ENCODE results near the gene C1orf198. TPM values are rescaled to one million over a fixed set of nuclear protein-coding genes. Genes with fewer than 3 reads are reported as not detected.
A peak's percentile ranks its signal among the peaks of the same experiment; 100 is the strongest.

The C1orf198 gene
- total RNA-seq, 2 experiments from 2014 or later, result 4.7 to 4.9 TPM

DNA sequence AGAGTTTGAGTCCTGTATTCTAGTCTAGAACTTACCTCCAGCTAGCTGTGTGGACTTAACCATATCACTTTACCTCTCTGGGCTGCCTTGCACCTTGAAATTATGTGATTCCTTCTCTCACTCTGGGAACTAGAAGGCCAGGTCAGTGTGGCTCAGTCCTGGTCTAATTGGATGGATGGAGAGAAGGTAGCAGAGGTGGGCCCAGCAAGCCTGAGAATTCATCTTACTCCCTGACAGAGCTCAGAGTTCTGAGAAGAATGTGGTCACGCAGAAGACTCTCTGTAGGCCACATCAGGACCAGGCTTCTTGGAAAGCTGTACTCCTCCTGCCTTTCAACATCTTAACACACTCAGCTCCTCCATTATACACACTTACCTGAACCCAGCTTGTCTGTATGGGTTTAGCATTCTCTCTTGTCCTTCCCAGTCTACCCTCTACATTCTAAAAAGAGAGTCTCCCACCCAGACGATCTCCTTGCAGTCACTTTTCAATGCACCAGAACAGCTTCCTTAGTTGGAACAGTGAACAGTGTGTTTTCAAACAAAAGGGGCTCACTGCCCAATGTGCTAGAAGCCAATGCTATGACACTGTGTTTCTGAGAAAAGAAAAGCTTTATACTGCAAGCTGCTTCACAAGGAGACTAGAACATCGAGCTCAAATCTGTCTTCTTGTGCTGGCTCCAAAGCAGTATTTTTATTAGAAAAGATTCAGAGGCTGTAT is 60.6 kb downstream of the C1orf198 start:
- H3K27ac Mint-ChIP-seq, result no peak overlapping the region
- CTCF ChIA-PET, result interaction anchor here (0.7 kb wide), 1 partner anchor 12 kb away, joined by 3 read pairs; no protein-coding TSS in a partner anchor
- H3K4me1 Mint-ChIP-seq (ENCODE audit: low read depth), result no peaks in the 10 kb centered on the region
- intact Hi-C loops (cut with micrococcal nuclease), result no loop called here
- no peaks in the 10 kb centered on the region for H3K27me3 Mint-ChIP-seq (ENCODE audit: low read depth)
- no peak overlapping the region for H3K4me3 Mint-ChIP-seq
- no peak for DNase-seq
- H3K36me3 Mint-ChIP-seq (ENCODE audit: low read depth), result peaks cover 2% of the 10 kb centered on the region
- H3K9me3 Mint-ChIP-seq, result peaks cover 13% of the 10 kb centered on the region

- CTCF ChIA-PET, result interaction anchor here (0.7 kb wide), 1 partner anchor 11 kb away, joined by 3 read pairs; no protein-coding TSS in a partner anchor
- Mint-ChIP-seq H3K36me3 (ENCODE audit: low read depth) (no peaks in the 10 kb centered on the region), H3K27me3 (ENCODE audit: low read depth) (peaks cover 2% of the 10 kb centered on the region), H3K4me3 (no peak overlapping the region), H3K4me1 (ENCODE audit: low read depth) (no peaks in the 10 kb centered on the region), H3K9me3 (peaks cover 7% of the 10 kb centered on the region), H3K27ac (no peak overlapping the region)
- intact Hi-C loops (cut with micrococcal nuclease), result no loop called here
- DNase-seq, result no peak
These were observed 61.3 kb downstream of the C1orf198 start for GRCh38 chr1:230807029-230807428.

DNA sequence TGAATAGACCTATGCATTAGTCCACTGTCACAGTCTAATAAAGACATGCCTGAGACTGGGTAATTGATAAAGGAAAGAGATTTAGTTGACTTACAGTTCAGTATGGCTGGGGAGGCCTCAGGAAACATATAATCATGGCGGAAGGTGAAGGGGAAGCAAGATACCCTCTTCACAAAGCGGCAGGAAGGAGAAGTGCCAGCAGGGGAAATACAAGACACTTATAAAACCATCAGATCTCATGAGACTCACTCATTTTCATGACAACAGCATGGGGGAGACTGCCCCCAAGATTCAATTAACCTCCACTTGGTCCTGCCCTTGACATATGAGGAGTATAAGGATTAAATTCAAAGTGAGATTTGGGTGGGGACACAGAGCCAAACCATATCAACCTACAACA is 61.8 kb downstream of the C1orf198 start:
- Mint-ChIP-seq H3K4me3 (no peak overlapping the region), H3K36me3 (ENCODE audit: low read depth) (no peaks in the 10 kb centered on the region), H3K9me3 (peaks cover 5% of the 10 kb centered on the region), H3K27me3 (ENCODE audit: low read depth) (peaks cover 3% of the 10 kb centered on the region), H3K4me1 (ENCODE audit: low read depth) (no peaks in the 10 kb centered on the region), H3K27ac (no peak overlapping the region)
- intact Hi-C loops (cut with micrococcal nuclease), result no loop called here
- CTCF ChIA-PET, result no interaction called here
- DNase-seq, result no peak

DNA sequence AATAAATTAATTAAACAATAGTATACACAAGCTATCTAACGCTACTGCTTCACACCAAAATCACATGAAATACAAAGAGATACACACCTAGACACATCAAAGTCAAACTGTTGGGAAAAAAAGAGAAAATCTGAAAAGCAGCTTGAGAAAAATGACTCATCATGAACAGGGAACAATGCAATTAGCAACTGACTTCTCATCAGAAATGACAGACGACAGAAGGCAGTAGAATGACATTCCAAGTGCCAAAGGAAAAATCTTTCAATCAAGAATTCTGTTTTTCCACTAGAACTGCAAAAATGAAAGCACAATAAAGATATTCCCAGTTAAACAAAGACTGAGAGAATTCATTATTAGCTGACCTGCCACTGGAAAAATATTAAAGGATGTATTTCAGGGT is 63.9 kb downstream of the C1orf198 start:
- Mint-ChIP-seq H3K4me1 (ENCODE audit: low read depth) (no peaks in the 10 kb centered on the region), H3K27ac (no peak overlapping the region), H3K4me3 (no peak overlapping the region), H3K9me3 (peaks cover 3% of the 10 kb centered on the region), H3K36me3 (ENCODE audit: low read depth) (no peaks in the 10 kb centered on the region), H3K27me3 (ENCODE audit: low read depth) (peaks cover 4% of the 10 kb centered on the region)
- intact Hi-C loops (cut with micrococcal nuclease), result no loop called here
- DNase-seq, result no peak
- CTCF ChIA-PET, result interaction anchor here (0.6 kb wide), 1 partner anchor 479 kb away, joined by 3 read pairs; no protein-coding TSS in a partner anchor

DNA sequence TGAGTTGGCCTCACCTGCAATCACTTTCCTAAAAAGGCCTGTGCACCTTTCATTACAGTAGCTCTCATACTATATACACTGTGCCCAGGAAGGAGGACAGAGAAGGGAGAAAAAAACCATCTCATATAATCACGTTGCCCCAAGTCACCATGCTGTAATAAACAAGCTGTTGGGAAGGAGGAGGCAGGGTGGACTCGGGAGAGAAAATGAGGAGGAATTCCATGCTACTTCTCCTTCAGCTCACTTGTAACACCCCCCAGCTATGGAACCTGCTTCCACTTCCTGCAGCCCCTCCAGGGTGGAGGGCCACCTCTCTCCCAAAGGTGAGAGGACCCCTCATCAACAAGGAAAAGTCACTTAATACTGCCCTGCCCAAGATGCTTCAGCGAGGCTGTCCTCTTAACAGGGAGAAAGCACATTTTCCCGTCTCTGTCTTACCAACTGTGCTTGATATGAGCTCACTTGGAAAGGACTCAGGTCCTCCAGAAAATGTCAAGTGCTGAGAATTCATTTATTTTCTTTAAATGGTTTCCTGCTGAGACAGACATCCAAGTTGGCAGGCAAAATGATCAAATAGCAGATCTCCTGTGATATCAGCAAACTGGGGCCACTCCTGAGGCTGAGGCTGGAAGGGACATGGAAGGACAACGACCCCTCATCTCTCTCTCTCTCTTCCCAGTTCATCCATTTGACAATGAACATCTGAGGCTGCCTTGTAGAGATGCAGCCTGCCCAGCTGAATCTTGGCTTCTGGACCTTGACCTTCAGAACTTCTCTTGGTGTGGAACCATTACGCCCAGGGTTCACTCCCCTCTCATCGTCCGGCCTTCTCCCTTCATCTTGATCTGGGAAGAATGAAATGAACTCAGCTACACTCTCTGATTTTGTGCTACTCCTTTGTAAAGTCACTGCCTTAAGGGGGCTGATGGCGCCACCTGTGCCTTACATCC is 67.2 kb downstream of the C1orf198 start:
- peaks cover 9% of the 10 kb centered on the region for H3K27me3 Mint-ChIP-seq (ENCODE audit: low read depth)
- intact Hi-C loops (cut with micrococcal nuclease), result no loop called here
- no peak overlapping the region for H3K4me3 Mint-ChIP-seq
- no peak for DNase-seq
- no peak overlapping the region for H3K27ac Mint-ChIP-seq
- H3K9me3 Mint-ChIP-seq, result no peaks in the 10 kb centered on the region
- H3K36me3 Mint-ChIP-seq (ENCODE audit: low read depth), result no peaks in the 10 kb centered on the region
- CTCF ChIA-PET, result interaction anchor here (0.6 to 1.3 kb wide), 3 partner anchors 9 to 1807 kb away, joined by 3 to 4 read pairs (median 4); no protein-coding TSS in a partner anchor
- H3K4me1 Mint-ChIP-seq (ENCODE audit: low read depth), result no peaks in the 10 kb centered on the region

- Mint-ChIP-seq H3K4me1 (ENCODE audit: low read depth) (no peaks in the 10 kb centered on the region), H3K36me3 (ENCODE audit: low read depth) (no peaks in the 10 kb centered on the region), H3K27ac (no peak overlapping the region), H3K9me3 (no peaks in the 10 kb centered on the region), H3K27me3 (ENCODE audit: low read depth) (peaks cover 9% of the 10 kb centered on the region), H3K4me3 (no peak overlapping the region)
- intact Hi-C loops (cut with micrococcal nuclease), result loop anchor here (1.0 to 5.0 kb wide), 3 partner anchors 156 to 413 kb away; partner anchors contain the start of genes ARV1 and COG2
- CTCF ChIA-PET, result interaction anchor here (0.6 to 1.0 kb wide), 3 partner anchors 15 to 412 kb away, joined by 3 to 4 read pairs (median 3); no protein-coding TSS in a partner anchor
- no peak for DNase-seq
These were observed 69.8 kb downstream of the C1orf198 start for GRCh38 chr1:230798491-230798890.

DNA sequence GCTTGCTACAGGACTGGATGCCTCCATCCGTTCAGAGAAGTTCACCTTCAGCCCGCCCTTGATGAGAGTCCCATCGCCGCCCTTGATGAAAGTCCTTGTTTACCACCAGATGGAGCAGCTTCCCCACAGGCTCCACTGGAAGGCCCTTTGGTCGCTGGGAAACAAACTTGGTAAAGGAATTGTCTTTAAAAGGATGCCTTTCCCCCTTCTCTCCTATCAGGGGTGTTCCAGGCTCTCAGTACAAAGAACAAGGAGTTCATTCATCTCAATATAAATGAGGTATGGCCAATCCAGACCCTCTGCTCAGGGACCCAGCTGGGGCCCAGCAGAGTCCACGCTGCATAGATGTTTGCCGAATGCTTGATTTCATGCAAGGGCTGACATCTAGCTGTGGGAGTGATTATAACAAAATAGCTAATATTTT is 70.4 kb downstream of the C1orf198 start:
- CTCF ChIA-PET, result interaction anchor here (0.6 to 0.9 kb wide), 3 partner anchors 14 to 93 kb away, joined by 3 to 4 read pairs (median 3); no protein-coding TSS in a partner anchor
- intact Hi-C loops (cut with micrococcal nuclease), result loop anchor here (1.0 to 5.0 kb wide), 3 partner anchors 156 to 413 kb away; partner anchors contain the start of genes ARV1 and COG2
- DNase-seq, result peak; percentile 23
- H3K9me3 Mint-ChIP-seq, result no peaks in the 10 kb centered on the region
- H3K27ac Mint-ChIP-seq, result no peak overlapping the region
- no peaks in the 10 kb centered on the region for H3K4me1 Mint-ChIP-seq (ENCODE audit: low read depth)
- H3K27me3 Mint-ChIP-seq (ENCODE audit: low read depth), result peaks cover 12% of the 10 kb centered on the region
- no peaks in the 10 kb centered on the region for H3K36me3 Mint-ChIP-seq (ENCODE audit: low read depth)
- no peak overlapping the region for H3K4me3 Mint-ChIP-seq

DNA sequence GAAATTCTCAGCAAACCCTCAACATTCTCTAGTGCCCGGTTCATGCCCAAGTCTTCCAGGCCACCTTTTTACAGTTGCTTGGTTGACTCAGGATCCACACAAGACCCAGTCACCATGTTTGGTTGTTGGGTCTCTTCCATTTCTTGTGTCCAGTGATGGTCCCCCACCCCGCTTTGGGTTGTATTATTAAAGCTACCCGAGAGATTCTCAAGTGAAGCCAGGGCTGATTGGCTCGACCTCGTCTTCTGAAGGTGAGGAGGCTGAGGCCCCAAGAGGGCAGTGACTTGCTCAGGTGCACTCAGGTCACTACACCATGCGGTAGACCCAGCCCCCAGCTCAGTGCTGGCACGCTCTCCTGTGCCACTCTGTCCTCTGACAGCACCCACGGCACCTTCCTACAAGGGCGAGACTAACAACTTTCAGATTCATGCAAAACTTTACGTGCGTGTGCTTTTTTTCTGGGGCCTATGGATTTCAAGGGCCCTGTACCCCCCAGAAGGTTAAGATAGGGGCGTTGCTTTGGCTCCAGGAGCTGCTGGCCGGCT is 70.9 kb downstream of the C1orf198 start:
- DNase-seq, result no peak
- no peak overlapping the region for H3K27ac Mint-ChIP-seq
- CTCF ChIA-PET, result interaction anchor here (0.6 kb wide), 2 partner anchors 93 to 979 kb away, joined by 3 to 4 read pairs; no protein-coding TSS in a partner anchor
- H3K27me3 Mint-ChIP-seq (ENCODE audit: low read depth), result peaks cover 12% of the 10 kb centered on the region
- no peaks in the 10 kb centered on the region for H3K9me3 Mint-ChIP-seq
- H3K4me3 Mint-ChIP-seq, result no peak overlapping the region
- intact Hi-C loops (cut with micrococcal nuclease), result loop anchor here (5.0 kb wide), 1 partner anchor 155 kb away; the partner anchor contains the start of gene COG2
- no peaks in the 10 kb centered on the region for H3K4me1 Mint-ChIP-seq (ENCODE audit: low read depth)
- no peaks in the 10 kb centered on the region for H3K36me3 Mint-ChIP-seq (ENCODE audit: low read depth)

DNA sequence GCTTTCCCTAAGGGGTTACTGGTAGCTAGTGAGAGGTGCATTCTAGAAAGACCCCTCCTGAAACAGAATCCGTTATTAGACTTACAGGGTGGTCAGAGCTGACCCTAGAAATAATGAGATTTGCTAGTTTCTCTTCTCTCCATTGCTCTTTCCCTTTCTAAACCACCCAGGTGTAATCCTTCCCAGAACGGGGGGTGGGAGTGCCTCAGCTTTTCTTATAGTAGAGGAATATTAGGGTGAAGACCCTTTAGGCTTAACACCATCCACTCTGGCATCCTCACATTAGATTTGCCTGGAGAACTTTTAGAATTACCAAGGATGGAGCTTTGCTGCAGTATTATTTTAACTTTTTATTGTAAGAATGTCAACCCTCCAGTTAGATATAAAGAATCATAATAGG is 71.7 kb downstream of the C1orf198 start:
- DNase-seq, result no peak
- H3K36me3 Mint-ChIP-seq (ENCODE audit: low read depth), result no peaks in the 10 kb centered on the region
- H3K27me3 Mint-ChIP-seq (ENCODE audit: low read depth), result peaks cover 13% of the 10 kb centered on the region
- intact Hi-C loops (cut with micrococcal nuclease), result loop anchor here (5.0 kb wide), 1 partner anchor 154 kb away; the partner anchor contains the start of gene COG2
- no peak overlapping the region for H3K27ac Mint-ChIP-seq
- H3K9me3 Mint-ChIP-seq, result no peaks in the 10 kb centered on the region
- CTCF ChIA-PET, result interaction anchor here (0.6 to 0.8 kb wide), 2 partner anchors 11 to 978 kb away, joined by 3 read pairs; no protein-coding TSS in a partner anchor
- no peak overlapping the region for H3K4me3 Mint-ChIP-seq
- H3K4me1 Mint-ChIP-seq (ENCODE audit: low read depth), result no peaks in the 10 kb centered on the region

DNA sequence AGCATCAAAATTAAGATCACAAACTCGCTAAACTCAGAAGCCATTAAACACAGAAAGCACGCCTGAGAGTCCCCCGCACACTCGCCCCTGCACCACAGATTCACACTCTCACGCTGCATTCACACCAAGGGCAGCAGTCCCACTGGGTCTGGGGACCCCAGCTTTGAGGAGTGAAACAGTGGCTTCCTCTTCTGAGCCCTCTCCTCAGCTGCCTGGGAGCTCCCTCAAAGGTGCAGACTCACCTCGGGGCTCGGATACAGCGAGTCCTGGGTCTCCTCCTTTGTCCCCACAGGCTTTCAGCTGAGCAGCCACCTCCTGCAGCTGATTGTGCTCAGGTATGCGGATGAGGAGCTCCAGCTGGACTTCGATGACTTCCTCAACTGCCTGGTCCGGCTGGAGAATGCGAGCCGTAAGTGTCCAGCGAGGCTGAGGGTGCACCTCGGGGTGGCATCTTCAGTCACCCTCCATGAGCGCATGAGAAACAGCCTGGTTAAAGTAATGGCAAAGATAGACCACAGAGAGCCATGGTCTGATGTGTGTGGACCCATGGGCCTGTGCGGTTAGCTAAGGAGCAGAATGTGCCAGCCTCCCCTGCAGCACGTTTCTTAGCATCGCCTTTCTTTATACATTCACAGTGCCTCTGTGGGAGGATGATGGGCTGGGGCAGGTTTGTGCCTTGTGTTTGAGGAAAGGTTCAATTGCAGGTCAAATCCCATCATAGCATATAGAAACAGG is 73.3 kb downstream of the C1orf198 start:
- no peak for DNase-seq
- intact Hi-C loops (cut with micrococcal nuclease), result loop anchor here (5.0 kb wide), 1 partner anchor 153 kb away; the partner anchor contains the start of gene COG2
- Mint-ChIP-seq H3K27ac (no peak overlapping the region), H3K36me3 (ENCODE audit: low read depth) (no peaks in the 10 kb centered on the region), H3K4me1 (ENCODE audit: low read depth) (no peaks in the 10 kb centered on the region), H3K27me3 (ENCODE audit: low read depth) (peaks cover 12% of the 10 kb centered on the region), H3K9me3 (no peaks in the 10 kb centered on the region), H3K4me3 (no peak overlapping the region)
- CTCF ChIA-PET, result no interaction called here

DNA sequence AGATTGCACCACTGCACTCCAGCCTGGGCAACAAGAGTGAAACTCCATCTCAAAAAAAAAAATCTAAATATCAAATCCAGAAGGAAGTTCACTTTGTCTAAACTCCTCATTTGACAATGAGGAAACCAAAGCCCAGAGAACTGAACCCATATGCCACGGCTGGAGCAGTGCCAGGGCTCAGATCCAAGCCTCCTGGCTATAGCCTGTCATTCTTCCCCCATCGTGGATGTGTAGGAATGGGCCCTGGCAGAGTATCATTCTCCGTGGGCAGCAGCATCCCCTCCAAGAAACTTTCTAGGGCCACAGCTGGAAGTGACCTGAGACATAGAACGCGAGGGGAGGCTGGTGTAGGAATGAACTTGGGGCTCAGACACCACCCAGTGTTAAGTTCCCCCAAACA is 73.9 kb downstream of the C1orf198 start:
- Mint-ChIP-seq H3K36me3 (ENCODE audit: low read depth) (no peaks in the 10 kb centered on the region), H3K9me3 (no peaks in the 10 kb centered on the region), H3K4me1 (ENCODE audit: low read depth) (no peaks in the 10 kb centered on the region), H3K27me3 (ENCODE audit: low read depth) (peaks cover 12% of the 10 kb centered on the region), H3K27ac (no peak overlapping the region), H3K4me3 (no peak overlapping the region)
- DNase-seq, result no peak
- intact Hi-C loops (cut with micrococcal nuclease), result no loop called here
- CTCF ChIA-PET, result no interaction called here
